GM12891 (cell line): Measurements from ENCODE around the gene ZNF24.

Source experiments
- POLR2A ChIP-seq: IDR thresholded peaks from 2 replicates; pipeline ENCODE4 v1.6.1; 2011; ENCODE audit warnings: low read depth, low read length, control low read depth
- POLR2AphosphoS5 ChIP-seq: IDR thresholded peaks from 2 replicates; pipeline ENCODE4 v1.6.1; 2011; ENCODE audit warnings: low read depth, low read length, control low read depth
- TAF1 ChIP-seq: IDR thresholded peaks from 2 replicates; pipeline ENCODE4 v1.6.1; 2011; ENCODE audit warnings: low read depth, low read length, control low read depth

- TF ChIP-seq TAF1 (no peak), POLR2AphosphoS5 (no peak), POLR2A (no peak; the same call in 1 of the 2 replicates)
These were observed 8.4 kb downstream of the ZNF24 start for GRCh38 chr18:35335866-35336265.
